NCI-H82 treated with DMSO at 0.1 percent for 48 hours (cell line): ENCODE measurements around the gene CASD1.
A peak's percentile ranks its signal among the peaks of the same experiment; 100 is the strongest.

ENCODE experiments used
- DNase-seq: peaks from one replicate; lab custom pipeline; 2025; ENCODE audit not compliant: unreplicated experiment; lab: John Stamatoyannopoulos, UW

Gene CASD1

DNA sequence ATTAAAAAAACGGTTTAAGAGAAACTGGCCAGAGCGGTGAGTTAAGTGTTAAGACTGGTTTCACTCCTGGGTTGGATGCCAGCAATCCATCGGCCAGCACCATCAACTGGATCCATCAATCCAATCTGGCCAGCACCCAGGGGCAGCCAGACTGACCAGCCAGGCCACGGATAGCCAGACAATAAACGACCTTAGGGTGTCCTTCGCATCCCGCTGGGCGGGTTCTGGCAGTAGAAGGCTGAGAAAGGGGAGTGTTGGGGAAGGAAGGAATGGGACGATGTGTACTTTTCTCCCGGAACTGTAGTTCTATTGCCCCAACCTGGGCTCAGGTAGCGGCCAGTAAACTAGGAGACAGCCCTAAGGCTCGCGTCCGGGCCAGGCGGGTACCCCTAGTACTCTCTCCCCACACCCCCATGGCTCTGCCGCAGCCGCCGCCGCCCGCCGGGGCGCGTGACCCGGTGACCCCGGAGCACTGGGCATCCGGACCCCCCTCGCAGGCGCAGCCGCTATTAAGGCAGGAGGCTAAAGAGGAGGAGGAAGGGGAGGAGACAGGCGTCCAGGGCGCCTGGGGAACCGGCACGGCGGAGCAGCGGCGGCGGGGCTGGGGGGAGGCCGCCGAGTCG is at the start of gene CASD1:
Gene CASD1, plus strand, starts transcription at position 546 of the 623 bp plus-strand sequence. CDS start 276 bp downstream, outside the sequence.
- DNase-seq, result no peak

DNA sequence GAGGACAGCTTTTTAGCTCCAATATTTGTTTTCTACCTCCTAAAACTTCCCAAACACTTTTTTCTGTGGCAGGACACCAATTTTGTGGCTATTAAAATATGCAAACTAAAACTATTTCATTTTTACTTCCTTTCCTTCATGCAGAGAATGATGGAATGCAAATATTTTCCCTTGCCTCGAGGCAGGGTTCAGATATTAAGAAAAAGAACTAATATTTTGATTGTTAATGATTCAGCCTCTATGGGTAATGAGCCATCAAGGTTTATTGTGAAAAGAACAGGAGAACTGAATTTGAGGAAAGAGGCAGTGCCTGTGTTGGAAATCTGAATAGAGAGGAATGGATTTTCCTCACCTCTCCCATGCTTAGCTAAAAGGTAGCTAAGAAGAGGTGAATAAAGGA is 43.1 kb upstream of the CASD1 start:
- no peak for DNase-seq

DNA sequence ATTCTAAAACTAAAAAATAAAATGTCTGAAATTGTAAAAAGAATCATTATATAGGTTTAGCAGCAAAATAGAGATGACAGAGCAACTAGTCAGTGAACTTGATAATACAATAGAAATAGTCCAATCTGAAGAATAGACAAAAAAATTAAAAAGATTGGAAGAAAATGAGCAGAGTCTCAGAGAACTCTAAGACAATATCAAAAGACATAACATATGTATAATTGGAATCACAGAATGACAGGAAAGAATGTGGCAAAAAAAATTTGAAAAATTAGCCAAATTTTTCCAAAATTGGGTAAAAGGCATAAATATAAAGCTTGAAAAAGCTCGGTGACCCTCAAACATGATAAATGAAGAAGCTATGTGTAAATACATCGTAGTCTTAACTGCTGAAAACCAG is 38.0 kb upstream of the CASD1 start:
- no peak for DNase-seq

DNA sequence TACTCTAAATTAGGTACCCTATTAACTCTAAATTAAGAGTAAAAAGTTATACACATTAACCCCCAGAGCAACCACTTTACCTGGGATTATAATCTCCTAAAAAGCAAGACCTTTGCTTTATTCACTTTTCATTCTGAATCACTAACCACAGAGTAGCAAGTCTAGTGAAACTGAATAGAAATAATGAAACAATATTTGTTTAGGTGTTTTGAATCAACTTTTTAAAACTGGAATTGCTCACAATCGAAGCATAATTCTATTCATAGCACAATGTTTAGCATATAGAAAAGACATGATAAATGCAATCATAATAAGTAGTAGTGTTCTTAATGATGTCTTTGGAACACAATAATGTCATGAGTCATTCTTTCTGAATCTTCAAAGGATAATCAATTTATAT is 37.0 kb upstream of the CASD1 start:
- DNase-seq, result no peak

DNA sequence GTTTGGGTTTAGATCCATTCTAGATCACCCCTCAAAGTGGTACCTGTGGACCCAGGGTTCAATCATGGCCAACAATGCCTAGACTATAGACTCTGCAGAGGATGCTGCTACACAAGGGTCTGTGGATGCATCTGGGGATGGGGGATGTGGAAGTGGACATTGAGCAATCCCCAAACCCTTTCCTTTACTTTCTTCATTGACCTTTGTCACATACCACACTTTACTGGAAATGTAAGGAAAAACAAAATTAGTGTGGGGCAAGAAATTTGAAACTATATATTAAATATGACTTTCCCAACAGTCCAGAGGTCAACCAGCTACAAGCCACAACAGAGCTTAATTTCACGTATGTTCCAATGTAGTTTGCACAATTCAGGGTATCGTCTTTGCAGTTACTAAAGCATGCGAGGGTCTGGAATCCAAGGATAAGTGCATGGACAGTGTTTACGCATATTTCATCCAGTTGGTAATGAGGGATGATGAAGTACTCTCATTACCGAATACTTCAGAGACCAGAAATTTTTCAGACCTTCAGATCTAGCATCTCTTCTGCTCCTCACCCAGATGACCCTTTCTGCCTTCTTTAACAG is 33.3 kb upstream of the CASD1 start:
- DNase-seq, result no peak

DNA sequence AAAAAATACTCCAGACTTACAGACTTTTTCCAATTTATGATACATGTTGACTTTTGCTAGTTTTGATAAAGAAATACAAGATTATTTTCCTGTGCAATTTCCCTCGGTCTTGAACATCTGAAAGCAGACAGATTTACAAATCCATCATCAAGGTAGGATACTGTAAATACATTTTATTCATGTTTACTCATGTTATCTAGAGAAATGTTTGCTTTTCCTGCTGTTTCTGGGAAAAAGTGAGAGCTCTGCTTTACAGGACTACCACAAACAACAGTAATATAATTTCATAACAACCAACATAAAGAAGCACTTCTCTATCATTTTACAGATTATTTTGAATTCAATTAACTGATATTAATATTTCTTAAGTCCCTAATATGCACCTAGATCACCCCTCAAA is 31.7 kb upstream of the CASD1 start:
- DNase-seq, result no peak

DNA sequence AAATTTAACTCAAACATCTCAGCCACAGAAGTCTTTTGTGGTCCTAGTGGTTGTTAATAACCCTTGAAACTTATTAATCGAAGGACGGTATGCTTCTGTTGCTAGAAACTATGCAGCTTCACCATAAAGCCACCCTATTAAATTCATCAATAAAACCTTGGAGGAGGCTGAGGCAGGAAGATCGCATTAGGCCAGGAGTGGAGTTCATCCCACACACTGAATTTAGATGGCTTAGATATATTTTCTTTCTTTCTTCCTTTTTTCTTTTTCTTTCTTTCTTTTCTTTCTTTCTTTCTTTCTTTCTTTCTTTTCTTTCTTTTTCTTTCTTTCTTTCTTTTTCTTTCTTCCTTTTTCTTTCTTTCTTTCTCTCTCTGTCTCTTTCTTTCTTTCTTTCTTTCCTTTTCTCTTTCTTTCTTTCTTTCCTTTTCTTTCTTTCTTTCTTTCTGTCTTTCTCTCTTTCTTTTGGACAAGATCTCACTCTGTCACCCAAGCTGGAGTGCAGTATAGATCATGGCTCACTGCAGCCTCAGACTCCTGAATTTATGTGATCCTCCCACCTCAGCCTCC is 30.9 kb upstream of the CASD1 start:
- no peak for DNase-seq

DNA sequence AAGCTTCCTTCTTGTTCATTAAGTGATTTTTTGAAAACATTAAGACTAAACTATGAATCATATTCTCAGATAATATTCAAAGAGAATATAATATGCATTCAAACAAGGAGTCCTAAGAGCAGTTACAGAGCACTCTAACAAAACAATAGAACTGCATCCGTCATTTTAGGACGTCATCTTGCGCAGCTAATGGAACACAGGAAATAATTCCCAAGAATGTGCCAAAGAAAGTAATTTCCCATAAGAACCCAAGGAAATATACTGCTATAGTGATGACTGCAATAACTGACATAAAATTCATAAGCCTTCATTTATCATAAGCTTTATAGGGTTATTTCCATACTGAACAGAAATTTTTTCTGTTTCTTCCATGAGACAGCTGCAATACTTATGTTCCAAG is 28.3 kb upstream of the CASD1 start:
- no peak for DNase-seq

DNA sequence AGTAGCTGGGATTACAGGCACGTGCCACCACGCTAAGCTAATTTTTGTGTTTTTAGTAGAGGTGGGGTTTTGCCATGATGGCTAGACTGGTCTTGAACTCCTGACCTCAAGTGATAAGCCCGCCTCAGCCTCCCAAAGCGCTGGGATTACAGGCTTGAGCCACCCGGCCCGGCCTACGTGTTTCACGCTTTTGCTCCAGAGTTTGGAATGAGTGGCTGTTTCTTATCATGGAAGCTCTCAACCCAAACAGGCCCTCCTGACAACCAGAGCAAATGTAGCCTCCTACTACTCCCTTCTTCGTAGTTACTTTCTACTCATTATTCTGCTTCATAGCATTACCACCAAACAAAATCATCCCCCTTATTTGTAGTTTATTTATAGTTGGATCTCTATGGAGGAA is 26.8 kb upstream of the CASD1 start:
- no peak for DNase-seq

DNA sequence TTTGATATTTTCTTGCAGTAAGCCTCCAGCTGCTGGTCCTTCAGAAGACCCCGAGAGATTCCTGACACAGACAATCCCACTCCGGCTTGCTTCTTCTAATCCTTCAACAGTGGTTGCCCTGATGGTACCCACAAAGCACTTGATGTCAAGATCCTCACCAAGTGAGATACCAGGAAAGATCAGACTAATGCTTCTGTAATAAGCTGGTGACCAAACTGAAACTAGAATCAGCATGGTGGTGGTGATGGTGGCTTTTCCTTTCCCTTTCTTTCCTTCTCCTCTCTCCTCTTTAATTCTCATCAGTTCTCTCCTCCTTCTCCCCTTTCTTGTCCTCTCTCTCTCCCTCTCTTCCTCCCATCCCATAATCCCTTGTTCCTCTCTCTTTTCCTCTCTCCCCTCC is 25.8 kb upstream of the CASD1 start:
- no peak for DNase-seq

DNA sequence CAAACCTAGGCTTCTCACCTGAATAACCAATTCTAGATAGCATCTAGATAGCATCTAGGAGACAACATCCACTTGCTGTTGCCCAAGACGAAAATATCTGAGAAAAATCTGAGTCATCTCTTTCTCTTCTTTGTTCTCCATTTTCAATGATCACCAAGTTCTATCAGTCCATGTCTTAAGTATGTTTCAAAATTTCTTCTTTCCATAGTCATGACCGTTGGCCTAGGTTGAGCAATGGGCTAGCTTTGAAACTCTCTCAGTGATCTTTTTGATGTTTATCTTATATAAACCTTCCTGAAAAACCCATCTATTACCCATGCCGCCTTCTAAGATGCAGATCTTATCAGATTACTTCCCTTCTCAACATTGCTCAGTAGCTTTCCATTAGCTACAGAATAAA is 23.4 kb upstream of the CASD1 start:
- DNase-seq, result no peak

DNA sequence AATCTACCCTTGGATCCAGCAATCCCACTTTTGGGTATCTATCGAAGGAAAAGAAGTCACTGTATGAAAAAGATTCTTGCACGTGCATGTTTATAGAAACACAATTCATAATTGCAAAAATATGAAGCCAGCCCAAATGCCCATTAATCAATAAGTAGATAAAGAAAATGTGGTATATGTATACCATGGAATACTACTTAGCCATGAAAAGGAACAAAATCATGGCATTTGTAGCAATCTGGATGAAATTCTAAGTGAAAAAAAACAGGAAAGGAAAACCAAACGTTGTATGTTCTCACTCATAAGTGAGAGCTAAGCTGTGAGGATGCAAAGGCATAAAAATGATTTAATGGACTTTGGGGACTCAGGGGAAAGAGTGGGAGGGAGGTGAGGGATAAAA is 18.2 kb upstream of the CASD1 start:
- no peak for DNase-seq

DNA sequence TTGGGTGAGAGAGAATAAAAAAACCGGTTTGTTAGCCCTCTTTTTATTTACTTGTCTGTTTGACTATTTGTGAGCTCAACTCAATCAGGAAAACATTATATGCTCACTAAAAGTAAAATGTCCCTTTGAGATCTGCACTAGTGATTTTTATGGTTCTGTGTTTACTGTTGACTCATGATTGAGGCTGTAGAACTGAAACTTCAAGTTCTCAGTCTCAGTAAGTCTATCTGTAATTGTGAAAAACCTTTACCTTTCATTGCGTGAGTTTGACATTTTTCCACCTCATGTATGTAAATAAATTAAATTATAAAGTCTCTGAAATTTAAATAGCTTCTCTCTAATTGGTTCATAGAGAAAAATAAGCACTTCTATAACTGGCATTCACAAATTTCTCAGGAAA is 17.0 kb upstream of the CASD1 start:
- no peak for DNase-seq

DNA sequence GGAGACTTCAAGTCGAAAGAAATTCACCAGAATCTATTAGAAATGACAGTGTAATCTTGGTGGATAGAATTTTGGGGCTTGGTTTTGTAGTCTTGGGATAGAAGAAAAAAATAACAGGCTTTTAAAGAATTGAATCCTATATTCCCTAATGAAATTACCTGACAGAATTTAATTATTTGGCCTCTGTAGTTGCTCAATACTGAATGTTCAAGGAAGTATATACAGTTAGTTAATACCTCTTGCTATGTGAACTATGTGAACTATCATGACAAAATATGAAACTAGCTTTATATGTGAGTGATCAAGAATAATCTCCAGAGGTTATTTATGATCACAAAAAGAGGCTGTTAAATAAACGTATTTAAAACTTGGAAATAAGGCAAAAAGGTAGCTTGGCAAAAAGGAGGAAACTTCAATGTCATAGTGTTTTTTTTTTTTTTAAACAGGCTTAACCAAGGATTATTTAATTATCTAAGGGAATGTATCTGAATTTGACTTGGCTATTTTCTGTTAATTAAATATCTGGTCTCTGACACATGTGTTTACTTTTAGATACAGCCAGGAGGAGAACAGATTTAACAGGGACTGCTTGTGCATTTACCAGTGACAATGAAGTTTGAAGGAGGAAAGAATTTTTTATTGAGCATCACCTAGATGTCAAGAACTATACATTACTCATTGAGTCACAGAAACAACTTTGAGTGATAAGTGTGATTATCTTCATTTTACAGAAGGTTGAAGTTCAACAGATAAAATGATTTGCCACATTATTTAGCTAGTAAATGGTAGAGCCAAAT is 11.5 kb upstream of the CASD1 start:
- DNase-seq, result no peak

DNA sequence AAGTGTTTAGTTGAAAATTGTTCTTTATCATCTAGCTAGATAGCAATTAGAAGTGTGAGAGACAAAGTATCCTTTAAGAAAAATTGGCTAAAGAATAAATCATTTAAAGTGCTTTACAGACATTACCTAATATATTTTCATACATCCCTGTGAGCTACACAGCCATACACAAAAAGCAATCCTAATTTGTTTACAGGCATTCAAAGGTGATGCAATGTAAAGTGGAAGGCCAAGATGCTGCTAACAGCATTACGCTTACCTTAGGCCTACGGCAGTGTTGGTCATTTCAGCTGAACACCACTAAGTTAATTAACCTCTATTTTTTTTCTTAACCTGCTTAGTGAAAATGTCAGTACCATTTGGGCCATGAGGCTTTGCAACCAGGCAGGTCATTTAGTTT is 10.7 kb upstream of the CASD1 start:
- no peak for DNase-seq

DNA sequence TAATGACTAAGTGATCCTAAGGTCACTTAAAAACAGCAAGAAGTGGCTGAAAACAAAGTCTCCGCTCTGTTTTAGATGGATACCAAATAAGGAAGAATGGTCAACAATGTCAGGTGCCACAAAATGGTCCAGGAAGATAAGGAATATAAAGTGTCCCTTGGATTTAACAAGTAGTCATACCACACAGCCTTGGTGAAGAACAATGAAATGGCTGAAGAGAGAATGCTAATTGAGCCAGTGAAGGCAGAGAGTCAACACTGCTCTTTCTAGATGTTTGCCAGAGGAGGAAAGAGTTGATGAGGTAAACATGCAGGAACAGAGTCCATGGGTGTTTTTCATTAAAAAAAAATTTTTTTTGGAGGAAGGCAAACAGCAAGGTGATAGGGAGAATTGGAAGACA is 2.1 kb upstream of the CASD1 start:
- no peak for DNase-seq

DNA sequence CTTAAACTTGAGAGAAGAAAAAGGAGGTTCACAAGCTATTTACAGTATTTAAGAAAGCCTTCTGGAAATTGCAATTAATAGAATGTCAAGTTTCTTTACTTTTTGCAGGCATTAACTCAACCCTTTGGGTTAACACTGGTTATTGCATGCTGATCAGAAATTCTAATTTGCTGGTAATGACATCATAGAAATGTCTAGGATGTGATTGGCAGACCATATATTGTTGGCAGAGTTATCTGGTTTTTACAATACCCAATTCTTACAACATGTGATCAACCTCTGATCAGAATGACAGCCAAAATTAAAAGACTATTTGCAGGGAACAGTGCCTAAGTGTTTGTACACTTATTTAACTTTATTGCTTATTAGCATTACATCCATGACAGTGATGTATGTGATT is 1.6 kb upstream of the CASD1 start:
- no peak for DNase-seq

DNA sequence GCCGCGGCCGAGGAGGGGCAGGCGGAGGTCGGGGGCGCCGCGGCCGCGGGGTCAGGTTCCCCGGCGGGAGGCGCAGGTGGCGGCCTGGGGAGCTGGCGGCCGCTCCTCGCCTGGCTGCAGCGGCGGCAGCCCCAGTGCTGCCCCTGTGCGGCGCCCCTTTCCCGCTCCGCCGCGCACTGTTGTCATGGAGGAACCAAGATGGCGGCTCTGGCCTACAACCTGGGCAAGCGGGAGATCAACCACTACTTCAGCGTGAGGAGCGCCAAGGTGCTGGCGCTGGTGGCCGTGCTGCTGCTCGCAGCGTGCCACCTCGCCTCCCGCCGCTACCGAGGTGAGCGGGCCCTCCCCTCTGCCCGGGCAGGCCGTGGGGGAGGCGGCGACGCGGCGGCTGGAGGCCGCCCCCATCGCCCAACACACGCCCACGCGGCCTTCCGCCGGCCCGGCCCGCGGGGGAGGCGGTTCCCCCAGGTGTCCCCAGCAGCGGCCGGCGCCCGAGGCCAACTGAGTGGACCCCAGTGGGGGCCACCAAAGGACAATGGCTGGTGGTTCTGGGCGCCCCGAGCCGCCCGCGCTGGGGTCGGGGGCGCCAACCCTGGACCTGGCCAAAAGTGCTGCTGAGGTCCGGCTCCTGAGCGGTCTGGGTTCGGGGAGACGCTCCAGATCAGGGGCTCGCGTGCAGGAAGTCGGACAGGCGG is 425 bp downstream of the CASD1 start:
- peak; percentile 14 for DNase-seq

DNA sequence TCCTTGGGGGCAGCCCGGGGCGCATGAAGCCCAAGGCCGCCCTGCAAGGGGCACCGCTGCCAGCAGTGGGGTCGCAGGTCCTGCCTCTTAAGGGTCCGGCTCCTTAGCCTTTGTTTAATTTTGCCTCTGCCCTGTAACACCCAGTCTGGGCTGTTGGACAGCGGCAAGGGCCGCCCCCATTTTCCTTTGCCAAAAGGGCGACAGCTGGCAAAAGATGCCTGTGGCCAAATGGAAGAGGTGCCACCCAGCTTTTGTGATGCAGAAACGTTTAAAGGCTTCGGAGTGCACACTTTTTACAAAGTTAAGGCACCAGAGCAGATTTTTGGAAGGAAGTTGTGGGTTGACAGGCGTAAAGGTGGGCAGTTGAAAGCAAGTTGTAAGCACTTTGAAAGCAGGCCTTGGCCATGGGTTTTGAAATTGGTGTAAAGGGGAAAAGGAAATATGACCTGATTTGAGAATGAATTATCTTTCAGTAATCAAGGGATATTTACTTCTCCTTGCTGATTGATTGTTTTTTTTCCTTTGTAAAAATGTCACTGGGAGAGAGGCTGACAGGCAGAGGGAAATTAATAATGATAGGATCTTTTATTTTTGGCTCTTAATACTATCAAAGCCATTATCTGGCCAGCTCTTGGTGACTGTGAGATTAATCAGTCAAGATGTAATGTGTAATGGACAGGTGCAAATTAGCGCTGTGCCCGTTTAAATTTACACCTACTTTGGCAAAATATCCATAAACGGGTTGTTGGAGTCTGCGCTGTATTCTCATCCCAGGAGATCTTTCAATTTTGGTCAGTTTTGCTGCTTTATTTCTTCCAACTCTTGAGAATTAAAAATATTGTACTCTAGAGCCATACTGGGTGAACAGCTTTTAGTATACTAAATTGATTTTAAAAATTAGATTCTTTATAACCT is 1.2 kb downstream of the CASD1 start:
- no peak for DNase-seq

DNA sequence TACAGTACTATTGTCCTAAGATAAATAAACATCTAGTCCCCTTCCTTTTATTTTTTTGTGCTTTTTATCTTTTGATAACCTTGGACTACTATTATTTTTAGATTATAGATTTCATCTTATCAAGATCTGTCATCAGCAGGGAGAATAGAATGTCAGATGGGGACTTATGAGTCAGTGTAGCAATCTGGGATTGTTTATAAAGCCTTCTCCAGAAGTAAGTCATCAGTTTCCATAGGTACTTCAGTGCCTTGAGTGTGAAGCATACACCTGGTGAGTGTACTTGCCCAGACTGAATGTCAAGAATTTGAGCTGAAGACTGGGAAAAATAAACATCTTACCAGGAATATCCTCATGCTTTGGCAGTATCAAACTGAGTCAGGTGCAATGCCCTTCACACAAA is 2.1 kb downstream of the CASD1 start:
- no peak for DNase-seq
